HFF-Myc (cell line): ENCODE results near the gene MOB2.

Experiments
- DNase-seq: peaks from one replicate; pipeline ENCODE4 v3.0.0-alpha.2; 2011; ENCODE audit warnings: low read depth; ENCODE audit errors: extremely low read depth
- H3K4me3 ChIP-seq: replicated peaks from 2 replicates; pipeline ENCODE4 v1.5.1; 2011; ENCODE audit warnings: low read depth, mild to moderate bottlenecking, control low read depth, low read length
- TF ChIP-seq, protein P1 (sequence below): IDR thresholded peaks from 2 replicates; pipeline ENCODE4 v1.5.1; 2012; ENCODE audit warnings: mild to moderate bottlenecking, low read depth, low read length, control low read depth; ENCODE audit errors: missing control alignments

The MOB2 gene

DNA sequence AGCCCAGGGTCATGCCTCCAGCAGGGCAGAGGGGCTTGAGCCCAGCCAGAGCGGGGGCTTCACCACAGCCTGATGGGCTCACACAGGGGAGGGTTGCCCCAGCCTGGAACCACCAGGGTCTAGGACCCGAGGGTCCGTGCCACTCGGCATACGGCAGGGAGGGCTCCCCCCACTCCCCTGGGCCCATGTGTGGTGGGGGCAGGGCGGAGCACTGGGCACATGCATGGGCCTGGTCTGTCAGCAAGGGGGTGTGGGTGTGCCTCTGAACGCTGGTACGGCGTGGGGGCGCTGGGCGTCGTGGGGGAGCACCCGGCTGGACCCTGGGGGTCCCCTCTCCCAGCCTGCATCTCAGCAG lies 29.3 kb downstream of the MOB2 start:
- no peak overlapping the region for H3K4me3 ChIP-seq
- TF ChIP-seq, protein P1, sequence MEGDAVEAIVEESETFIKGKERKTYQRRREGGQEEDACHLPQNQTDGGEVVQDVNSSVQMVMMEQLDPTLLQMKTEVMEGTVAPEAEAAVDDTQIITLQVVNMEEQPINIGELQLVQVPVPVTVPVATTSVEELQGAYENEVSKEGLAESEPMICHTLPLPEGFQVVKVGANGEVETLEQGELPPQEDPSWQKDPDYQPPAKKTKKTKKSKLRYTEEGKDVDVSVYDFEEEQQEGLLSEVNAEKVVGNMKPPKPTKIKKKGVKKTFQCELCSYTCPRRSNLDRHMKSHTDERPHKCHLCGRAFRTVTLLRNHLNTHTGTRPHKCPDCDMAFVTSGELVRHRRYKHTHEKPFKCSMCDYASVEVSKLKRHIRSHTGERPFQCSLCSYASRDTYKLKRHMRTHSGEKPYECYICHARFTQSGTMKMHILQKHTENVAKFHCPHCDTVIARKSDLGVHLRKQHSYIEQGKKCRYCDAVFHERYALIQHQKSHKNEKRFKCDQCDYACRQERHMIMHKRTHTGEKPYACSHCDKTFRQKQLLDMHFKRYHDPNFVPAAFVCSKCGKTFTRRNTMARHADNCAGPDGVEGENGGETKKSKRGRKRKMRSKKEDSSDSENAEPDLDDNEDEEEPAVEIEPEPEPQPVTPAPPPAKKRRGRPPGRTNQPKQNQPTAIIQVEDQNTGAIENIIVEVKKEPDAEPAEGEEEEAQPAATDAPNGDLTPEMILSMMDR, result no peak
- DNase-seq, result no peak

DNA sequence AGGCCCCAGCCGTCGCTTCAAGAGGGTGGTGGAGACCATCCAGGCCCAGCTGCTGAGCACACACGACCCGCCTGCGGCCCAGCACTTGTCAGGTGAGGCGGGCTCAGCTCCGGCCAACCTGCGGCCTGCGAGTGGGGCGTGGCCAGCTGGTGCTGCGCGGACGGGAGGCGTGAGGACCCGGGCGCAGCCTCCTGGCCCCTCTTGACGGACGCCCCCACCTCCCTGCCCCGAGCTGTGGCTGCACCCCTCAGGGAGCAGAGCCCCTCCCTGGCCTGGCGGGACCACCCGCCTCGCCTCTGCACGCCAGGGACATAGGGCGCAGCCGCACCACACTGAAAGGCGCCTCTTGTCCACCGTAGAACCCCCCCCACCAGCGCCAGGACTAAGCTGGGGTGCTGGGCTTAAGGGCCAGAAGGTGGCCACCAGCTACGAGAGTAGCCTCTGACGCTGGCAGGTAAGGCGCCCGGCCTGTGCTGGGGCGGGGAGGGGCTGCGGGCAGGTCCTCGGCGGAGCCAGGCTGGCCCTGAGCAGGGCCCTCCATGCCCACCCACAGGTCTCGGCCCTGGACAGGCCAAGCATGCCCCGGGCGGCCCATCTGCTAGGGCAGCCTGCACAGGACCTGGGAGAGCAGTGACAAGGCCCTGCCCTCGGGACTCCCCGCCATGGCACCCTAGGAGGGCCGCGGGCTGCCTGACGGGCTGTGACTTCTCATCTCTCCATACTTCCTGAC lies 29.8 kb downstream of the MOB2 start:
- TF ChIP-seq, protein P1, result no peak
- DNase-seq, result no peak
- H3K4me3 ChIP-seq, result no peak overlapping the region

DNA sequence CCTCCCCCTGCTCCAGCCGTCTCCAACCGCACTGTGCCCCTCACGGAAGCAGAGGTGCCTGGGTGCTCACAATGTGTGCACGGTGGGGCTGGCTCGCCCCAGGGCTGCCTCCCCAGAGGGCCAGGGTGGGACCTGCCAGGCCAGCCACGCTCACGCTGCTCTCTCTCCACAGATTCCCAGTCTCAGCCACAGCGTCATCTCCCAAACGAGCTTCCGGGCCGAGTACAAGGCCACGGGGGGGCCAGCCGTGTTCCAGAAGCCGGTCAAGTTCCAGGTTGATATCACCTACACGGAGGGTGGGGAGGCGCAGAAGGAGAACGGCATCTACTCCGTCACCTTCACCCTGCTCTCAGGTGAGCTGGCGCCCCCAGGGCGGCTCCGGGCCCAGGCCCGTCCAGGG lies 30.4 kb downstream of the MOB2 start:
- no peak overlapping the region for H3K4me3 ChIP-seq
- DNase-seq, result no peak
- TF ChIP-seq, protein P1, result no peak

DNA sequence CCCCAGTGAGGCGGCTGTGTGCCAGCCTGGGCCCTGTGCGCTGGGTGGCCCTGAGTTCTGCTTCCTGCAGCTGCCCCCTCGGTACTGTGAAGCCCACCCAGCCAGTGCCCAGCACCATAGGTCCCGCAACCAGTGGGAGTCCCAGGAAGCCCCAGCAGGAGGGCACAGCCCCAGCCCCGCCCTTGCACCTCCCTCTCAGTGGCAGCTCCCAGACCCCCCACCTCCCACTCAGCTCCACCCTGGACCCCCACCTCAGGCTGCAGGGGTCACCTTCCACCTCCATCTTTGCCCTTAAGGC lies 30.9 kb downstream of the MOB2 start:
- DNase-seq, result no peak
- no peak overlapping the region for H3K4me3 ChIP-seq
- TF ChIP-seq, protein P1, result no peak

DNA sequence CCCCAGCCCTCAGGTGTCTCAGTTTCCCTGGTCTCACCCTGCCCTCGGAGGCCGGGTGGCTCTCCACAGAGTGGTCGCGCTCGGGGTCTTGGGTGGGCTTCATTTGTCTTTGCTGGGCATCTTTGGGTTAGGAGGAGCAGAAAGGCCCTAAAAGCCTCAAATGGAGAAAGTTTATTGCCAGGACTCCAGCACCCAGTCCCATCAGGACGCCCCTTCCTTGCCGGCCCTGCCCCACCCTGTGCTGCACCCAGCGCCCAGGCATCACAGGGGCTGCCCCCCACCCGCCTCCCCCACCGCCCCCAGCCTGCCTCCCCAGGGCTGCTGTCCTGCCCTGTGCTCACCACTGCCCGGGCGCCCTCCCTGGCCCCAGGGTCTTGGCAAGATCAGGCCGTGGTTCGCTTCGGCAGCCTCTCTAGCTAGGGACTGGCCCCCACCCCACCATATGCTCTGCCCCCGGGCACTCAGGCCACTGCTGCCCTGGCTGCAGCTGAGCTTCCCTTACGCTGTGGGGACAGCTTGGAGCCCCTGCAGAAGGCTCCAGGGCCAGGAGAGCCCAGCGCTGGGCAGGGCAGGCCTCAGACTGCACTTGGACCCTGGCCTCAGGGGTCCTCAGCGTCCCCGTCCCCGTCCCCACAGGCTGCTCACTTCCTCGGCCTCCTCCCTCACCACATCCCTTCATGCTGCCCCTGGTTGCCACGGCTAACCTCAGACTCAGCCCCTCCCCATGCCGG lies 31.4 kb downstream of the MOB2 start:
- H3K4me3 ChIP-seq, result no peak overlapping the region
- DNase-seq, result no peak

DNA sequence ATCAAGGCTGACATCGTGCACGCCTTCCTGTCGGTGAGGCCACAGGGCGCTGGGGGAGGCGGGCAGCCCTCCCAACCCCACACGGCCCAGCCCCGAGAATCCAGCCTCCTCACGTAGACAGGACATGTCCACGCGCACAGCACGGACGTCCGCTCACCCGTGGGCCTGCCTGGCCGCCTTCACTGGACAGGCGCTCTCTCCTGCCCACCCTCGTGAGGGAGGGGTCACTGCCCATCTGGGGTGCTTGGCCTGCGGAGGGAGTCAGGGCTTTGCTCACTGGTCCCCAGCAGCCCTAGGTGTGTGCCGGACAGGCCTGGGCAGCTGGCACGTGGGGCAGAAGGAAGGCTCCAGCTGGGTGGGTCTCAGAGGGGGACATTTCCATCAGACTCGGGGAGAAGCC lies 32.0 kb downstream of the MOB2 start:
- DNase-seq, result no peak
- no peak overlapping the region for H3K4me3 ChIP-seq
- TF ChIP-seq, protein P1, result no peak

More for the DNA sequence above, 31.4 kb downstream of the MOB2 start:
- TF ChIP-seq, protein P1, result no peak

DNA sequence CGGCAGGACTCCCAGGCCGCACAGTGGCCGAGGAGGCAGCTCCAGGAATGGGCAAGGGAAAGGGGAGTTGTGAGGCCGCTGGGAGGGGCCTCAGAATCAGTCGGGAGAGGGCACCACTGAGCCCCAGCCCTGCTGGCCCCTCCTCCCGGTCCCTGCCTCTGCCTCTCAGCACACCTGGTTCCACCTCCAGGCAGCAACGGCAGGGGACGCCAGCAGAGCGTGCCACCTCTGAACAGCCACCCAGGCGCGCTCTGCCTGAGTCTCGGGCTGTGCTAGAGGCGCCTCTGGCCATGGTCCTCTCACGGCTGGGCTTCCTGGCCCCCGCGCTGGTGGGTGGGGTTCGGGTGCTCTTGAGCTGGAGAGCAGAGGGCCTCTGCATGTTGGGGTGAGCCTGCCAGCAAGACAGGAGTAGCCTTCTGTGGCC lies 33.0 kb downstream of the MOB2 start:
- no peak for DNase-seq
- TF ChIP-seq, protein P1, result no peak
- H3K4me3 ChIP-seq, result no peak overlapping the region
